Activated CD4-positive, alpha-beta memory T cell treated with anti-CD3 and anti-CD28 coated beads, Interleukin-2, amount 10 ng/mL, durations not matched to agents 7 days and 5 days (primary cell): Measurements from ENCODE around the gene CDK5R1. TPM values are rescaled to one million over a fixed set of nuclear protein-coding genes. Genes with fewer than 3 reads are reported as not detected.
A peak's percentile ranks its signal among the peaks of the same experiment; 100 is the strongest.

Source experiments
- CTCF ChIA-PET: fragments of 350-600 bp; sonication (Branson Sonifier 250); formaldehyde crosslinking; loops from one replicate; lab custom pipeline; 2021; ENCODE audit warnings: antibody characterized with exemption, inconsistent platforms; lab: Charles Lee
- POLR2A ChIA-PET: fragments of 350-600 bp; sonication (Branson Sonifier 250); formaldehyde crosslinking; loops from one replicate; lab custom pipeline; 2021; ENCODE audit warnings: antibody characterized with exemption; lab: Charles Lee
- DNase-seq: peaks from one replicate; pipeline ENCODE4 v3.0.0-alpha.2; 2020
- H3K27ac Mint-ChIP-seq: one replicate; pipeline ENCODE4 v1.8.0; 2021; ENCODE audit warnings: mild to moderate bottlenecking, mixed read lengths
- H3K27me3 Mint-ChIP-seq: one replicate; pipeline ENCODE4 v1.8.0; 2021; ENCODE audit warnings: mixed read lengths
- H3K36me3 Mint-ChIP-seq: one replicate; pipeline ENCODE4 v1.8.0; 2021; ENCODE audit warnings: low read depth, mixed read lengths
- H3K4me1 Mint-ChIP-seq: one replicate; pipeline ENCODE4 v1.8.0; 2021; ENCODE audit warnings: mixed read lengths
- H3K4me3 Mint-ChIP-seq: one replicate; pipeline ENCODE4 v1.8.0; 2021; ENCODE audit warnings: mild to moderate bottlenecking, mixed read lengths
- H3K9me3 Mint-ChIP-seq: one replicate; pipeline ENCODE4 v1.8.0; 2021; ENCODE audit warnings: mixed read lengths
- total RNA-seq, 2 experiments: library from RNA; stranded (reverse); gene quantifications; one replicate each; pipeline ENCODE4 v1.2.3, GENCODE V29; 2021

Gene CDK5R1
- total RNA-seq, 2 experiments from 2014 or later = 7.4 to 7.9 TPM

DNA sequence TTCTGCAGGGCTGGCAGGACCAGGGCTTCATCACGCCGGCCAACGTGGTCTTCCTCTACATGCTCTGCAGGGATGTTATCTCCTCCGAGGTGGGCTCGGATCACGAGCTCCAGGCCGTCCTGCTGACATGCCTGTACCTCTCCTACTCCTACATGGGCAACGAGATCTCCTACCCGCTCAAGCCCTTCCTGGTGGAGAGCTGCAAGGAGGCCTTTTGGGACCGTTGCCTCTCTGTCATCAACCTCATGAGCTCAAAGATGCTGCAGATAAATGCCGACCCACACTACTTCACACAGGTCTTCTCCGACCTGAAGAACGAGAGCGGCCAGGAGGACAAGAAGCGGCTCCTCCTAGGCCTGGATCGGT is 1.4 kb downstream of the CDK5R1 start:
- CTCF ChIA-PET = interaction anchor here (1.5 to 2.4 kb wide), 2 partner anchors 171 to 293 kb away, joined by 3 to 7 read pairs; no protein-coding TSS in a partner anchor
- no peaks in the 10 kb centered on the region for H3K9me3 Mint-ChIP-seq
- H3K27me3 Mint-ChIP-seq = no peaks in the 10 kb centered on the region
- H3K27ac Mint-ChIP-seq = peak overlapping the region; percentile 4
- H3K4me1 Mint-ChIP-seq = peaks cover 60% of the 10 kb centered on the region
- H3K4me3 Mint-ChIP-seq = peak overlapping the region; percentile 84
- POLR2A ChIA-PET = interaction anchor here (1.0 to 4.0 kb wide), 4 partner anchors 12 to 140 kb away, joined by 3 to 36 read pairs (median 10); no protein-coding TSS in a partner anchor
- DNase-seq = no peak
- peaks cover 38% of the 10 kb centered on the region for H3K36me3 Mint-ChIP-seq

DNA sequence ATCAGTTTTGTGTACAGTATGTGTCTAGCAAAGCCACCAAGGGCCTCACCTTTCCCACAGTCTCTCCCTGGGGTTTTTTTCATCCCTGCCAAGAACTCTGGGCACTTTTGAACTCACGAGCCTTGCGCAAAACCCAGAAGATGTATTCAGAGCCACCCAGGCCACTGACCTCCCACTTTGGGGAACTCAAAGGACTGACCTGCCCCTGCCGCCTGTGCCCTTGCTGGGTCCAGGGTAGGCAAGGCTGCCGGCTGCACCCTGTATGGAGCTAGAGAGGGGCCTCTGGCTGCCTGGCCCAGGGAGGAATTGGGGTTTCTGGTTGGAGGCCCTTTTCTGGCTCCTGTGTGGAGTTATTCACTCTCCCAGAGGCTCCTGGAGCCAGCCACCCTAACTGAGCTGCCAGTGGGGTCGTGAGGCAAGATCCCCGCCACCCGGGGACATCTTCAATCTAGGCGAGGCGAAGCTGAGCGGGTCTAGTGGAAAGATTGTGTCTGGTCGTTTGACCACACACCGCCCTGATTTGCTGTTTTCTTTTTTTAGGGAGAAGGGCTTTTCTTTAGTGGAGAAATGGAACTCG is 1.9 kb downstream of the CDK5R1 start:
- H3K27me3 Mint-ChIP-seq = no peaks in the 10 kb centered on the region
- ChIA-PET POLR2A (interaction anchor here (0.6 to 4.0 kb wide), 5 partner anchors 12 to 140 kb away, joined by 3 to 13 read pairs (median 3); no protein-coding TSS in a partner anchor), CTCF (interaction anchor here (0.8 to 2.4 kb wide), 3 partner anchors 120 to 292 kb away, joined by 3 to 7 read pairs (median 3); no protein-coding TSS in a partner anchor)
- H3K36me3 Mint-ChIP-seq = peaks cover 35% of the 10 kb centered on the region
- H3K4me1 Mint-ChIP-seq = peaks cover 58% of the 10 kb centered on the region
- H3K9me3 Mint-ChIP-seq = no peaks in the 10 kb centered on the region
- DNase-seq = no peak
- H3K27ac Mint-ChIP-seq = no peak overlapping the region
- peak overlapping the region; percentile 84 for H3K4me3 Mint-ChIP-seq

DNA sequence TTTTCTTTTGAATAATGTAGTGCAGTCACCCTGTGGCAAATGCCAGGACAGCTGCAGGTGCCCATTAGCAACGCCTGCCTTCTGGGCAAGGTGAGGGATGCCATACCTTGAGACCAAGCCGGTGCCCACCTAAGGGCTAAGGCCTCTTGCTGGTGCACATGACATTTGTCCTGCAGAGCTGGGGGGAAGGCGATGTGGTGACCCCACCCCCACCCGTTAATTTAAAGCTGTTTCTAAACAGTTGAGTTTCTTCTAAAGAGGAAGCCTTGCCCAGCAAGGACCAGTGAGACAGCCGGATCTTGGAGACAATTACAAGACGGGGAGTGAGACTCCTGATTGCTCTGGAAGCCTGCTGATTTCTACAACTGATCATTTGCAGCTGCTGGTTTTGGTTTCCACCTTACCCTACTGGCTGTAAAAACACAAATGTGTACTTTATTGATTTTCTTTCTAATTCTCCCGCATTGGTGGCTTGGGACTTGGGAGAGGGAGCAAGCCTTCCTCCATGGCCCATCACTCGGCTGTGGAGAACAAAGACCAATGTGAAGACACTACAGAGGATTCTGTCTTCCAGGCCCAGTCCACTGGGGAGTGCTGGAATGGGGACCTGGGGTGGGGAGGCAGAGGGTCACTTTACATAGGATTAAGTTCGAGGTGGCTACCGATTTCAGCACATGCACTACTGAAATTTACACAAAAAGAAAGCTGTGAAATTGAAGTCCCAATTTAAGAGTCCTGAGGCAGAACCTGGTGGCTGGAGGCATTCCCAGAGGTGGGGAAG is 2.7 kb downstream of the CDK5R1 start:
- Mint-ChIP-seq H3K27me3 (no peaks in the 10 kb centered on the region), H3K4me1 (peaks cover 58% of the 10 kb centered on the region), H3K4me3 (peak overlapping the region; percentile 84), H3K36me3 (peaks cover 35% of the 10 kb centered on the region), H3K9me3 (no peaks in the 10 kb centered on the region), H3K27ac (peak overlapping the region; percentile 56)
- CTCF ChIA-PET = interaction anchor here (0.8 to 2.4 kb wide), 2 partner anchors 119 to 170 kb away, joined by 3 to 7 read pairs; no protein-coding TSS in a partner anchor
- POLR2A ChIA-PET = interaction anchor here (0.6 to 4.0 kb wide), 5 partner anchors 11 to 1823 kb away, joined by 3 to 13 read pairs (median 3); no protein-coding TSS in a partner anchor
- no peak for DNase-seq

DNA sequence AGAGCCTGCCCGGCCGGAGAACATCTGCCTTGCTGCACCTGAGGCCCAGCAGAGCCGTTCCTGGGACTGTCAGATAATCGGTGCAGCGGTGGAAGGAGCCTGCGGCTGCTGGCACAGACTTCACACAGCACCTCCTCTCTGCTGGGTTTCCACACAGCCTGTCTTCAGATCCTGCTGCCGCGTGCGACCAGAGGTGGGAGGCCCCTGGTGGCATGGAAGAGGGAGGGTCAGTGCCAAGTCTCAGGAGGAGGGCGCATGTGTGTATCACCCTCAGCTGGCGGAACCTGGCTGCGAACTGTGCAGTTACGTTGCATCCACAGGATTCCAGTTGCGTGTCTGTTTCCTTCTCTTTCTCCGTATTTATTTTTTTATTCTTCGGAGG is 3.3 kb downstream of the CDK5R1 start:
- Mint-ChIP-seq H3K27me3 (no peaks in the 10 kb centered on the region), H3K4me3 (peak overlapping the region; percentile 84), H3K9me3 (no peaks in the 10 kb centered on the region), H3K4me1 (peaks cover 58% of the 10 kb centered on the region), H3K27ac (peak overlapping the region; percentile 16), H3K36me3 (peaks cover 35% of the 10 kb centered on the region)
- ChIA-PET CTCF (interaction anchor here (1.2 to 1.6 kb wide), 2 partner anchors 19 to 28 kb away, joined by 3 to 7 read pairs; no protein-coding TSS in a partner anchor), POLR2A (interaction anchor here (0.6 to 4.0 kb wide), 2 partner anchors 14 to 1822 kb away, joined by 3 to 13 read pairs; no protein-coding TSS in a partner anchor)
- DNase-seq = no peak

DNA sequence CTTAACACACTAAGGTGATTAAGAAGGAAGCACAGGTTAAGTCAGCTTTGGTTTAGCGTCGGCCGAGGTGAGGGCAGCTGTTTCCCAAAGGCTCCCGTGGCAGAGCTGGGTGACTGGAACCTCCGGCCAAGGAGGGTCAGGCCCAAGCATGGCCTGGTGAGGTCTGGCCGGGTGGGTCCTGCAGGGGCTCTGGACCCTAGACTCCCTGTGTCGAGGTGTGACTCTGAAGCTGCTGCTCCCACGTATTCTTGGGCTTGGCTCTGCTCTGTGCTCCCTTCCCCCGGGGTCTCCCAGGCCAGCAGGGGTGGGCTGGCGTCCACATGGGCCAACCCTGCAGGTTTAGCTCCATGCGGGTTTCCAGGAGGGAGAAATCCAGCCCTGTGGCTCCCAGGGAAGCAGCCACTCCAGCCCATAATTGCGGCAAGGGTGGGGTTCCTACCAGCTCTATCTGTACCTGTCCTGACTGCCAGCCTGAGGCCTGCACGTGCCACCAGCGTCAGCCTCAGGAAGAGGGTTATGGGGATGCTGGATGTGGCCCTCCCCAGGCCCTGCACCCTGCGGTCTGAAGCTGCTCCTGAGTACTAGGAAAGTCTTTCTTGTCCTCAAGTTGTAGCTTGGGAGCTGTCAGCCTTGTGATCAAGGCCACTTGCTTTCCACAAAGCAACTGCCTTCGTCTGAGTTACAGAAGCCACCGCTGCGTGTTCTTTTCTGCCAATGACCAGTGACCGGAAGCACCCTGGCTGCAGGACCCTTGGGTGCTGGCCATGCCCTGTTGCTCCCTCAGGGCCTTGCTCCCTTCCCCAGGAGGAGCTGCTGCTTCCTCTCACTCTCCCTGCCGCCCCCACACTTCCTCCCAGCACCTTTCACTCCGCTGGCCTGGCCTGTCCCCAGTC is 4.8 kb downstream of the CDK5R1 start:
- Mint-ChIP-seq H3K9me3 (no peaks in the 10 kb centered on the region), H3K27ac (peak overlapping the region; percentile 21), H3K4me3 (no peak overlapping the region), H3K27me3 (no peaks in the 10 kb centered on the region), H3K36me3 (peaks cover 35% of the 10 kb centered on the region), H3K4me1 (peaks cover 54% of the 10 kb centered on the region)
- CTCF ChIA-PET = interaction anchor here (0.5 to 1.6 kb wide), 5 partner anchors 11 to 94 kb away, joined by 3 to 7 read pairs (median 3); no protein-coding TSS in a partner anchor
- POLR2A ChIA-PET = interaction anchor here (0.9 to 2.1 kb wide), 6 partner anchors 12 to 70 kb away, joined by 3 to 7 read pairs (median 4); no protein-coding TSS in a partner anchor
- no peak for DNase-seq

DNA sequence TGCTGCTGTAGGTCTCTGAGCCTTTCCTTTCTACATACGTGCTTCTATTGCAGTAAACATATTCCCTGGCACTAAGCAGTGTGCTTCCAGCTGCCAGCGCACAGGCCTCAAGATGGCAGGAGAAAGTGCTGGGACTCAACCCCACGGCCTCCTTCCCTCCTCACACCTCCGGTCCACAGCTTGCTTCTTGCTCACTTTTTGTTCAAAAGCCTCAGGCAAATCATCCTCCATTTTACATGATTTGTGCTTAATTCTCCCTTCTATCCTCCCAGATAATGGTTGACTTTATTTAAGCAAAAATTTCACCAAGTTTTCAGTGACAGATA is 5.4 kb downstream of the CDK5R1 start:
- Mint-ChIP-seq H3K4me3 (no peak overlapping the region), H3K27ac (peak overlapping the region; percentile 21), H3K36me3 (peaks cover 35% of the 10 kb centered on the region), H3K9me3 (no peaks in the 10 kb centered on the region), H3K4me1 (peaks cover 54% of the 10 kb centered on the region), H3K27me3 (no peaks in the 10 kb centered on the region)
- CTCF ChIA-PET = no interaction called here
- POLR2A ChIA-PET = interaction anchor here (0.9 to 2.1 kb wide), 3 partner anchors 25 to 32 kb away, joined by 3 to 7 read pairs (median 6); no protein-coding TSS in a partner anchor
- no peak for DNase-seq

DNA sequence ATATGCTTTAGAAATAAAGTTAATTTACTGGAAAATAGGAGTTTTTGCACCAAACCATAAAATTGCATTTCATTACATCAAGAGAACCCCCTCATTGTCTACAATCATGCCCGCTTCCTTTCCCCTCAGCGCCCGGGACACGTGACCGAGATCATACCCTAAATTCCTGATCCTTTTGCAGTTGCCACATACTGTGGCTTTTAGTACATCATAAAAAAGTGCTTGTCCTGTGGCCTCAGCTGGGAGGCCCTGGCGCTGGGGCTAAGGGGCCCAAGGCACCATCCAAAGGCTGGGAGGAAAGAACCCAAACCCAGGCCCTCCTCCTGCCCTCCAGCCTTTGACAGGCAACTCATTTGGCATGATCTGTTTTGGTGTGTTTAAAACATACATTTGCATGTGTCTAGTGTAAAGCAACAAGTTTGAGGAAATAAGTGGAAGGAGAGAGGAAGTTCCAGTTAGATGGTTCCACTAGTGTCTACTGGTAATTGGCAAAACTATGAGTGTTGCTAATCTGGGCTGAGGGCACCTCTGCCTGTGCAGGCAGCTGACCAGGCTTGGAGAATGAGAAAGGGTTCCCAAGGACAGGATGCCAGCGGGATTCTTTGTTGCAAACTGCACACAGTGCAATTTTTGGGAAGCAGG is 6.0 kb downstream of the CDK5R1 start:
- CTCF ChIA-PET = interaction anchor here (1.0 kb wide), 1 partner anchor 31 kb away, joined by 3 read pairs; no protein-coding TSS in a partner anchor
- H3K27ac Mint-ChIP-seq = no peak overlapping the region
- POLR2A ChIA-PET = interaction anchor here (2.1 kb wide), 1 partner anchor 31 kb away, joined by 7 read pairs; no protein-coding TSS in a partner anchor

DNA sequence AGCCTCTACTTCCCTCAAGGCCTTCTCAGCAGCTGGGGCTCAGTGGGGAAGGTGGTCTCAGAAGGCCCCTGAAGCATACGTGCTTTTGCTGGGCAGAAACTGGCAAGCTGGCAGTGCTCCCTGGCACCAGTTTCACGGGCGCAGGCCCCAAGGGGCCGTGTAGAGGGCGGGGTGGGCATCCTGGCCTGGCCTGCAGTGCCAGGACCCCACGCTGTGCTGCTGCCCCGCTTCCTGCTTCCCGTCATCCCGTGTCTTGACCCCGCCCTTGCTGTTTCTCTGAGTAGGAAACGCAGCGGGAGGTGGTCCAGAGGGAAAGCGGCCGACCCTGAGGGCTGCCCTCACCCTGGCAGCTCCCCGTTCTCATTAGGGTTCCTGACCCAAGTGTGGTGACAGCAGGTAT is 6.8 kb downstream of the CDK5R1 start:
- ChIA-PET CTCF (interaction anchor here (1.0 kb wide), 1 partner anchor 32 kb away, joined by 3 read pairs; no protein-coding TSS in a partner anchor), POLR2A (no interaction called here)
- no peaks in the 10 kb centered on the region for H3K27me3 Mint-ChIP-seq
- H3K4me3 Mint-ChIP-seq = no peak overlapping the region
- H3K9me3 Mint-ChIP-seq = no peaks in the 10 kb centered on the region
- peaks cover 44% of the 10 kb centered on the region for H3K4me1 Mint-ChIP-seq
- DNase-seq = no peak
- H3K36me3 Mint-ChIP-seq = peaks cover 24% of the 10 kb centered on the region
- no peak overlapping the region for H3K27ac Mint-ChIP-seq

More for the DNA sequence above, 6.0 kb downstream of the CDK5R1 start:
- Mint-ChIP-seq H3K9me3 (no peaks in the 10 kb centered on the region), H3K36me3 (peaks cover 32% of the 10 kb centered on the region), H3K4me1 (peaks cover 51% of the 10 kb centered on the region), H3K27me3 (no peaks in the 10 kb centered on the region), H3K4me3 (no peak overlapping the region)
- no peak for DNase-seq

DNA sequence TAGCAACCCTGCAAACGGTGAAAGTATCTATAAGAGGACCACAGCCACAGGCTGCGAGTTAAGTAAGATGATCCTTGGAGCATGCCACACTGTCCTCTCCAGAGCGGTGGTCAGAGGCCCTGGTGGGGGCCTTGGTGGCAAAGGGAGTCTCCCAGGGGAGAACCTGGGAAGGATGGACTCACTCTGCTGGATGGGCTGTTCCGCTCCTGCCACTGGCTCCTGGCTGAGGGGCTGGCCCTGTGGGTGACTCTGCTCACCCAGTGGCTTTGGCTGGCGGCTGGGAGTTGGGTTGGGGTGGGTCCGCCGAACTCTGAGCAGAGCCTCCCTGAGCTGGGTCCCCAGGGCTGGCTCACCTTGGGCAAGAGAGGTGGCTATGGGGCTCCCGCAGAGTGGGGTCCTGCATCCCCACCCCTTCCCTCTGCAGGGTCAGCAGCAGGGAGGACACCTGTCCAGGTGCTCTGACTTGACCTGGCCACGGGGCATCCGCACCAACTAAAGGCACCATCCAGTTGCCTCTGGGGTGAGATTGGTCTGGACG is 7.3 kb downstream of the CDK5R1 start:
- Mint-ChIP-seq H3K36me3 (peaks cover 19% of the 10 kb centered on the region), H3K27me3 (no peaks in the 10 kb centered on the region), H3K4me1 (peaks cover 40% of the 10 kb centered on the region), H3K9me3 (no peaks in the 10 kb centered on the region), H3K4me3 (peak overlapping the region; percentile 35), H3K27ac (no peak overlapping the region)
- DNase-seq = no peak
- CTCF ChIA-PET = no interaction called here
- POLR2A ChIA-PET = no interaction called here

DNA sequence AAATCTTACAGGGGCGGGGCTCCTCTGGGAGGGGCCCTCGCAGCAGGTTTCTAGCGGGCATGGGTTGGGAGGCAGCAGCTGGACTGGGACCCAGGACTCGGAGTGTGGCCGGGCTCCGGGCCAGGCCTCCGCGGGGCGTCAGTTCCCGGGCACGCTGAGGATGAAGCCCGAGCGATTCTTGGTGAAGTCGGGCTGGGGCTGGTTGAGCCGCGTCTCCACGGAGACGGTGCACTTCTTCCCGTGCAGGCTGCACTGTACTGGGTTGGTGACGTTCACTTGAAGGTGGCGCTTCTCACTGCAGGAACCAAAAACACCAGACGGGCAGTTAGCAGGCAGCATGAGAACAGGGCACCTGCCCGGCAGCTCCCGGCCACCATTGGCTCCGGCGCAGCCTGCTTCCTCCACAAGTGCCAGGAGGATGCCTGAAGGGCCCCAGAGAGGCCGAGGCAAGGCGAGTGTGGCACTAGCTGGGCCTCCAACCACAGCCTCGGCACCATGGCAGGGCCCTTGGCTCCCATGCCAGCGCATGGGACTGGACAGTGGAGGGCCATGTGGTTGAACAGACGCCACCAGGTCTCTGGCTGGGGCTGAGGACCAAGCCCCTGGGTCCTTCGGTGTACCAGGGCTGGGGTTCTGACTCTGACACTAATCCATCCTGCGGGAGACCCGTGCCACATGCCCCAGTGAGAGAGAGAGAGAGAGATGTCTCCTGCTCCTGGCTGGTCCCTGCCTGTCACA is 8.0 kb downstream of the CDK5R1 start:
- no peak for DNase-seq
- peaks cover 12% of the 10 kb centered on the region for H3K36me3 Mint-ChIP-seq
- no peak overlapping the region for H3K27ac Mint-ChIP-seq
- ChIA-PET CTCF (no interaction called here), POLR2A (no interaction called here)
- peak overlapping the region; percentile 35 for H3K4me3 Mint-ChIP-seq
- no peaks in the 10 kb centered on the region for H3K27me3 Mint-ChIP-seq
- peaks cover 33% of the 10 kb centered on the region for H3K4me1 Mint-ChIP-seq
- no peaks in the 10 kb centered on the region for H3K9me3 Mint-ChIP-seq
